Caco-2 (cell line): ENCODE measurements around the gene CDC16. TPM values are rescaled to one million over a fixed set of nuclear protein-coding genes. Genes with fewer than 3 reads are reported as not detected.

Experiments
- BruUV-seq: library from RNA; stranded (reverse); fragments of 400-500 nt; replicated peaks from 2 replicates; lab custom pipeline; 2021; lab: Mats Ljungman, UMichigan
- CTCF ChIA-PET: fragments of 300-600 bp; sonication (Branson Sonifier 250); formaldehyde crosslinking; loops from one replicate; lab custom pipeline; 2022; ENCODE audit warnings: antibody characterized with exemption; lab: Charles Lee
- POLR2A ChIA-PET: fragments of 300-600 bp; sonication (Branson Sonifier 250); formaldehyde crosslinking; loops from one replicate; lab custom pipeline; 2022; ENCODE audit warnings: antibody characterized with exemption; lab: Charles Lee
- DNase-seq, 2 experiments: peaks; one replicate each; pipeline versions ENCODE4 v3.0.0 to v3.0.0-alpha.2; 2020 to 2022
- H3K27me3 ChIP-seq: replicated peaks from 2 replicates; pipeline ENCODE4 v1.6.0; 2011; ENCODE audit warnings: low read length; ENCODE audit not compliant: control insufficient read depth, insufficient read depth
- H3K36me3 ChIP-seq: 2 replicates; pipeline ENCODE4 v1.5.1; 2011; ENCODE audit warnings: low read length; ENCODE audit not compliant: control insufficient read depth, insufficient read depth
- H3K4me1 ChIP-seq: fragments of 250-450 bp; sonication (Bioruptor Pico); 2 replicates; pipeline ENCODE4 v1.5.1; 2020; ENCODE audit warnings: mild to moderate bottlenecking
- H3K4me3 ChIP-seq: 2 replicates; pipeline ENCODE4 v1.5.1; 2011; ENCODE audit warnings: low read depth, mild to moderate bottlenecking, control low read depth, low read length
- H3K9me3 ChIP-seq: fragments of 250-450 bp; sonication (Bioruptor Pico); 2 replicates; pipeline ENCODE4 v1.5.1; 2020; ENCODE audit warnings: mild to moderate bottlenecking, moderate library complexity
- H3K27ac Mint-ChIP-seq: one replicate; pipeline ENCODE4 v1.8.0; 2022; ENCODE audit warnings: mixed read lengths; ENCODE audit not compliant: unreplicated experiment
- H3K27me3 Mint-ChIP-seq: one replicate; pipeline ENCODE4 v1.8.0; 2022; ENCODE audit warnings: mixed read lengths; ENCODE audit not compliant: insufficient read depth, unreplicated experiment
- H3K36me3 Mint-ChIP-seq: one replicate; pipeline ENCODE4 v1.8.0; 2022; ENCODE audit warnings: mild to moderate bottlenecking, mixed read lengths; ENCODE audit not compliant: insufficient read depth, unreplicated experiment
- H3K4me1 Mint-ChIP-seq: one replicate; pipeline ENCODE4 v1.8.0; 2022; ENCODE audit warnings: low read depth, mixed read lengths; ENCODE audit not compliant: unreplicated experiment
- H3K4me3 Mint-ChIP-seq: one replicate; pipeline ENCODE4 v1.8.0; 2022; ENCODE audit warnings: mild to moderate bottlenecking, moderate library complexity, mixed read lengths; ENCODE audit not compliant: unreplicated experiment
- H3K9me3 Mint-ChIP-seq: one replicate; pipeline ENCODE4 v1.8.0; 2022; ENCODE audit warnings: mixed read lengths; ENCODE audit not compliant: unreplicated experiment
- intact Hi-C: fragments of 100-400 bp; cut with micrococcal nuclease; formaldehyde crosslinking; loops from one replicate; pipeline ENCODE4 v1.10.0; 2022; ENCODE audit not compliant: unreplicated experiment
- total RNA-seq: library from RNA; stranded (reverse); gene quantifications from 2 replicates; pipeline ENCODE4 v1.2.3, GENCODE V29; 2022
- TF ChIP-seq, protein P1 (sequence below), 2 experiments: fragments of 200-600 bp in 1 of 2; IDR thresholded peaks; 1 replicate in 1 of 2; 2 replicates in 1 of 2; pipeline versions ENCODE4 v1.5.1 to v1.8.0; 2011 to 2022; ENCODE audit warnings: antibody characterized with exemption in 1 of 2, control low read depth in 1 of 2, inconsistent platforms in 1 of 2, low read depth in 1 of 2, low read length in 1 of 2, mild to moderate bottlenecking in 1 of 2, moderate library complexity in 1 of 2; ENCODE audit not compliant: insufficient read depth in 1 of 2, severe bottlenecking in 1 of 2, unreplicated experiment in 1 of 2

Gene CDC16
- total RNA-seq, 1 experiment from 2014 or later: 80.5 TPM

DNA sequence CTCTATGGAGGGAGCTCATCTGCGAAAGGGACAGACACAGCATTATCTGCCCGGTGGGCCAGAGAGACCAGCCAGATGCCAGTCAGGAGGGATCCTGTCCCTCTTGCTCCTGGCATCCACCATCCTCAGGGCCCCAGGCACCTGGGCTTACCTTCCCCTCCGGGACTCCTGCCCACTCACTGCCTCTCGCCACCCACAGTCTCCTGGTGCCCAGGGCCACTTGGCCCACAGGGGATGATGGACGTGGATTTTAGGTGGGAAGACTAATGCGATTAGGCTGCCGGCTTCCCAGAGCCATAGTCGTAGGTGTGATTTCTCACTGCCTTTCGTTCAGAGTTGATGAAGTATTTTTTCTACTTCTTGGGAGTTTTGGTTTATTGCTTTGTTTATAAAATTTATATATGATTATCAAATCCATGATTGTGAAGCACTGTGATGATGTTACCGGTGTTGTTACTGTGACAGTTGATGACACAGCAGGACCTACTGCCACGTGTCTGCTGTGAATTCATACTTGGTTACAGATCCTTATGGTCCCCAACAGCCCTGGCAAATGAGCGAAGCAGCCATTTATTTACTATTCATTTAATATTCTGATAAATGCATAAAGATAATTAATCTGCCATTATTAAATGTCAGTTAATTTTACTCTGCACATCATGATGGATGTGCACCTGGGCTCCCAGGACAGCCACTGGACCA is 65.1 kb downstream of the CDC16 start:
- TF ChIP-seq, protein P1, sequence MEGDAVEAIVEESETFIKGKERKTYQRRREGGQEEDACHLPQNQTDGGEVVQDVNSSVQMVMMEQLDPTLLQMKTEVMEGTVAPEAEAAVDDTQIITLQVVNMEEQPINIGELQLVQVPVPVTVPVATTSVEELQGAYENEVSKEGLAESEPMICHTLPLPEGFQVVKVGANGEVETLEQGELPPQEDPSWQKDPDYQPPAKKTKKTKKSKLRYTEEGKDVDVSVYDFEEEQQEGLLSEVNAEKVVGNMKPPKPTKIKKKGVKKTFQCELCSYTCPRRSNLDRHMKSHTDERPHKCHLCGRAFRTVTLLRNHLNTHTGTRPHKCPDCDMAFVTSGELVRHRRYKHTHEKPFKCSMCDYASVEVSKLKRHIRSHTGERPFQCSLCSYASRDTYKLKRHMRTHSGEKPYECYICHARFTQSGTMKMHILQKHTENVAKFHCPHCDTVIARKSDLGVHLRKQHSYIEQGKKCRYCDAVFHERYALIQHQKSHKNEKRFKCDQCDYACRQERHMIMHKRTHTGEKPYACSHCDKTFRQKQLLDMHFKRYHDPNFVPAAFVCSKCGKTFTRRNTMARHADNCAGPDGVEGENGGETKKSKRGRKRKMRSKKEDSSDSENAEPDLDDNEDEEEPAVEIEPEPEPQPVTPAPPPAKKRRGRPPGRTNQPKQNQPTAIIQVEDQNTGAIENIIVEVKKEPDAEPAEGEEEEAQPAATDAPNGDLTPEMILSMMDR (IDR thresholded peaks at IDR 0.05; ENCODE audit: insufficient read depth in 1 of 2, low read depth in 1 of 2, low read length in 1 of 2, severe bottlenecking in 1 of 2, unreplicated experiment in 1 of 2): no peak
- Histone ChIP-seq H3K4me1 (no peaks in the 10 kb centered on the region), H3K4me3 (no peak overlapping the region), H3K36me3 (peaks cover 2% of the 10 kb centered on the region), H3K9me3 (no peaks in the 10 kb centered on the region), H3K27me3 (no peaks in the 10 kb centered on the region)
- Mint-ChIP-seq H3K27me3 (no peaks in the 10 kb centered on the region), H3K9me3 (no peaks in the 10 kb centered on the region), H3K36me3 (peaks cover 50% of the 10 kb centered on the region), H3K27ac (no peak overlapping the region), H3K4me1 (no peaks in the 10 kb centered on the region), H3K4me3 (no peak overlapping the region)
- intact Hi-C loops: no loop called here
- ChIA-PET CTCF (no interaction called here), POLR2A (no interaction called here)
- no peak for DNase-seq
- no TSS peak for BruUV-seq

DNA sequence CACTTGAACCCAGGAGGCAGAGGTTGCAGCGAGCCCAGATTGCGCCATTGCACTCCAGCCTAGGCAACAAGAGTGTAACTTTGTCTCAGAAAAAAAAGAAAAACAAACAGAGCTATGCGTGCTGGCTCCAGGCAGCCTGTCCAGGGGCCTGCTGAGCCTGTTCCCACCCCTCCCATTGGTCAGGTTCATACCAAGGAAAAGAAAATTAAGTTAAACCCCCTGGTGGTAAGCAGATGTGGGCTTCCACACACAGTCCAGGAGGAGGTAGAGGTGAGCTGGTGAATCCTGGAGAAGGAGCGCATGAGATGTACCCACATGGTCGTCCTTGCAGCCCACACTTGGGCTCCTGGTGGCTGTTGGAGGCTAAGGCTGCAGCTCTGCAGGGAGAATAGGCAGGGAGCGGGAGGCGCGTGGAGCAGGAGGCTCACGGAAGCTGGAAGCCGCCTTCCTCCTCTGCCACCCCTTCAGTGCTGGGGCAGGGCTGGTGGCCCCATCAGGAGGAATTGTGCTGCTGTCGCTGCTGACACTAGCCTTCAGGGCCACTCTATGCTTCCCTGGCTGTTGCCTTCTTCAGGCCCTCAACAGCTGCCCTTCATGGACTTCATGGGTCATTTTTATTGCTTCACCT is 69.1 kb downstream of the CDC16 start:
- no peak for DNase-seq
- Mint-ChIP-seq H3K27ac (no peak overlapping the region), H3K27me3 (no peaks in the 10 kb centered on the region), H3K9me3 (no peaks in the 10 kb centered on the region), H3K36me3 (peaks cover 59% of the 10 kb centered on the region), H3K4me3 (no peak overlapping the region), H3K4me1 (no peaks in the 10 kb centered on the region)
- Histone ChIP-seq H3K36me3 (peaks cover 2% of the 10 kb centered on the region), H3K27me3 (no peaks in the 10 kb centered on the region), H3K4me3 (no peak overlapping the region), H3K9me3 (no peaks in the 10 kb centered on the region), H3K4me1 (no peaks in the 10 kb centered on the region)
- intact Hi-C loops: no loop called here
- CTCF ChIA-PET: no interaction called here
- no TSS peak for BruUV-seq
- POLR2A ChIA-PET: no interaction called here
- TF ChIP-seq, protein P1 (IDR thresholded peaks at IDR 0.05; ENCODE audit: insufficient read depth in 1 of 2, low read depth in 1 of 2, low read length in 1 of 2, severe bottlenecking in 1 of 2, unreplicated experiment in 1 of 2): no peak

DNA sequence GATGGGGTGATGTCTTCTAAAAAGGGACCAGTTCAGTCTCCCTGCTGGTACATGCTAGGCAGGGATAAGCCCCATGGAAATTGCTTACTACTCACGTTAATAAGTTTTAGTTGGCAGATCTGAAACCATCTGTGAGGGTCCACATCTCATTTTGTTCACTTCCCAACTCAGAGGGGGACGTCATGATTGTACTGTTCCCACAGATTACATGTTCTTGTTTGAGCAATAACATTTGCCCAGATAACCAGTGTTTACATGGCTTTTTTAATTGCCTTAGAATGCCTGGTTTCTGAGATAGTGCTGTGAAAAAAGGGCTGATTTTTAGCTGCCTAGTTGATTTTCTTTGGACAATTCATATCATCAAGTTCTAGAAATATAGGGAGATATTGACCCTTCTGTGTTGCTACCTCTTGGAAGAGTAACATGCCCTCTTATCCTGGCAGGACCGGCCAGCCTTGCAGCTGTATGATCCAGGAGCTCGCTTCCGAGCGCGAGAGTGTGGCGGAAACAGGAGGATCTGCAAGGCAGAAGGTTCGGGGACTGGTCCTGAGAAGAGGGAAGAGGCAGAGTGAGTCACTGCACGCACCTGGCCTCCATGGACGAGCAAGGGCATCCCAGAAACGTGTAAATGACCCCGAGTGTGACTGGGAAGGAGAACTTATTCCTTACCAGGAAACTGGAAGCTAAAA is 69.8 kb downstream of the CDC16 start:
- Mint-ChIP-seq H3K27me3 (no peaks in the 10 kb centered on the region), H3K36me3 (peaks cover 54% of the 10 kb centered on the region)
- TF ChIP-seq, protein P1 (IDR thresholded peaks at IDR 0.05; ENCODE audit: insufficient read depth in 1 of 2, low read depth in 1 of 2, low read length in 1 of 2, severe bottlenecking in 1 of 2, unreplicated experiment in 1 of 2): no peak

More for the DNA sequence above, 69.8 kb downstream of the CDC16 start:
- no peaks in the 10 kb centered on the region for H3K4me1 Mint-ChIP-seq
- no peak overlapping the region for H3K27ac Mint-ChIP-seq
- no TSS peak for BruUV-seq
- H3K9me3 ChIP-seq: no peaks in the 10 kb centered on the region
- H3K36me3 ChIP-seq: peaks cover 2% of the 10 kb centered on the region
- no peaks in the 10 kb centered on the region for H3K4me1 ChIP-seq
- H3K4me3 ChIP-seq: no peak overlapping the region
- H3K4me3 Mint-ChIP-seq: no peak overlapping the region
- no peak for DNase-seq
- intact Hi-C loops: no loop called here
- no peaks in the 10 kb centered on the region for H3K27me3 ChIP-seq
- POLR2A ChIA-PET: no interaction called here
- H3K9me3 Mint-ChIP-seq: no peaks in the 10 kb centered on the region
- CTCF ChIA-PET: no interaction called here
